CD4-positive, alpha-beta T cell treated with Interleukin-17A for 1 hour (primary cell): Measurements from ENCODE around the gene ROGDI.
"Not testable (repeated sequence)": the region's sequence is repeated elsewhere in the genome, so short reads cannot be mapped to it uniquely, and the experiment has no call there.

Source experiments
- DNase-seq: peaks from one replicate; pipeline ENCODE4 v3.0.0-alpha.2; 2020

The ROGDI gene

DNA sequence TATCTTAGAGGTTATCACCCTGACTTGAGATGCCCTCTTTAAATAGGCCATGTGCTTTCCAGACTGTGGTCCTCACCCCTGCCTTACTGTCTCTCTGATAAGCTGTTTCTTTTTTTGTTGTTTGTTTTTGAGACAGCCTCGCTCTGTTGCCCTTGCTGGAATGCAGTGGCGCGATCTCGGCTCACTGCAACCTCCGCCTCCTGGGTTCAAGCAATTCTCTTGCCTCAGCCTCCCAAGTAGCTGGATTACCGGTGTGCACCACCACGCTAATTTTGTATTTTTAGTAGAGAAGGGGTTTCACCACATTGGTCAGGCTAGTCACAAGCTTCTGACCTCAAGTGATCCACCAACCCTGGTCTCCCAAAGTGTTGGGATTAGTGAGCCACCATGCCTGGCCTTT lies 13.5 kb downstream of the ROGDI start:
- DNase-seq = no peak

DNA sequence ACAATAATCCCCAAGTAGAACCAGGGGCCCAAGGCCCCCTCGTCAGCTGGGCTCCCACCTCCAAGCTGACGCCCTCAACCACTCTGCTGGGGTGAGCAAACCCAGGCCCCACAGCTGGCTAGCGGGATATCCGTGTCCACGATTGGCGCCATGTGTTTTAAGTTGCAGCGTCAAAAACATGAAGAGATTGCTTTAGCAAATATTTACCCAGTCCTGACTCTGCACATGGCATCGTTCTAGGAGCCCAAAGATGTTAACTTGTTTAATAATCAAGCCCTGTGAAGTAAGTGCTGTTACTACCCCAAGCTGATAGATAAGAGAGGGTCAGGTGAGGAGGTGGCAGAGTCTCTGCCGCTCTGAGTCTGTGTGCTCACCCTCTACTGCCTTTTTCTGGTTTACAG lies 13.9 kb downstream of the ROGDI start:
- no peak for DNase-seq

DNA sequence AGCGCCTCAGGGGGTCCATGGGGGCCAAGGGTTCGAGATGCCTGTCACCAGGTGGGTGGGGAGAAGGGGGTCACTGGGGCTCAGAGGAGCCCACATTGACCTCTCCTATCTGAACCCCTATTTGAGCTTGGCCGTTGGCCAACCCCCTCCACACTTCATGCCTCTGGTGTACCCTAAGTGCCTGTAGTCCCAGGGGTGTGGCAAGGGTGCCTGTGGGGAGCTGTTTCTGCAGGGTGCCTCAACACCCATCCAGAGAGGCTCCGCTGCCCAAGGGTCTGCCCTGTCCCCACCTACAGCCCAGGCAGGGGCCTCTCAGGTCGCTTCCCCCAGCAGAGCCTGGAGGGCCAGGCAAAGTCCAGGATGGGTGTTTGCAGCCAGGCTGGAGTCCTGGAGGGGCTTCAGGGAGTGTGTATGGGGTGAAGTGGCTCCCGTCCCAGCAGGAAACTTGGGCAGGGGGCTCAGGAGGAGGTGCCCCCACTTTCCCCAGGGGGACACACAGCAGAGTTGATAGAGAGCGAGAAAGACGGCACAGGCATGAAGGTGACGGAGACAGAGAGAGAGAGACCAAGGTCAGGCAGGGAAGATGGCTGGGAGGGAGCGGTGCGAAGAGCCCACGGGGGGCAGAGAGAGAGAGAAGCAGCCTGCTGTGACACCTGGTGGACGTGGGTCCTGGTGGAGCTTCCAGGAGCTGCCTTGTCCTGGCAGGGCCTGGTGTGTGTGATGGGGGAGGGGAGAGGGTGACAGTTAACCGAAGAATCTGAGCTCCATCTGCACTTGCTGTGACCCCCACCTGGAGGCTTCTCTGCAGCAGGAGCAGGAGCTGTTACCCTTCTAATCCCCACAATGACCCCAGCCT lies 14.6 kb downstream of the ROGDI start, which contains the start of gene SEPTIN12:
TSS of gene SEPTIN12 (minus strand) at position 719 of the 856 bp plus-strand sequence. CDS start at position 19, 700 bp downstream.
- no peak for DNase-seq

DNA sequence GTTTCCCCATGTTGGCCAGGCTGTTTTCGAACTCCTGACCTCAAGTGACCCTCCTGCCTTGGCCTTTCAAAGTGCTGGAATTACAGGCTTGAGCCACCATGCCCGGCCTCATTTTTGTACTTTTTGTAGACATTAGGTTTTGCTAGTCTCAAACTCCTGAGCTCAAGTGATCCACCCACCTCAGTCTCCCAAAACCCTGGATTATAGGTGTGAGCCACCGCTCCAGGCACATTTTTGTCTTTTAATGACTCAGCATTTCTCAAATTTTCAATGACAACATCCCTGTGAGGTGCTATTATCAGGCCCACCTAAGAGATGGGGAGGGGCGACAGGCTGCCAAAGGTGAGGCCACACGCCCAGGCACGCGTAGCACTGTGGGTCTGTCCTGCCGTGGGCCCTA lies 15.4 kb downstream of the ROGDI start:
- no peak for DNase-seq

DNA sequence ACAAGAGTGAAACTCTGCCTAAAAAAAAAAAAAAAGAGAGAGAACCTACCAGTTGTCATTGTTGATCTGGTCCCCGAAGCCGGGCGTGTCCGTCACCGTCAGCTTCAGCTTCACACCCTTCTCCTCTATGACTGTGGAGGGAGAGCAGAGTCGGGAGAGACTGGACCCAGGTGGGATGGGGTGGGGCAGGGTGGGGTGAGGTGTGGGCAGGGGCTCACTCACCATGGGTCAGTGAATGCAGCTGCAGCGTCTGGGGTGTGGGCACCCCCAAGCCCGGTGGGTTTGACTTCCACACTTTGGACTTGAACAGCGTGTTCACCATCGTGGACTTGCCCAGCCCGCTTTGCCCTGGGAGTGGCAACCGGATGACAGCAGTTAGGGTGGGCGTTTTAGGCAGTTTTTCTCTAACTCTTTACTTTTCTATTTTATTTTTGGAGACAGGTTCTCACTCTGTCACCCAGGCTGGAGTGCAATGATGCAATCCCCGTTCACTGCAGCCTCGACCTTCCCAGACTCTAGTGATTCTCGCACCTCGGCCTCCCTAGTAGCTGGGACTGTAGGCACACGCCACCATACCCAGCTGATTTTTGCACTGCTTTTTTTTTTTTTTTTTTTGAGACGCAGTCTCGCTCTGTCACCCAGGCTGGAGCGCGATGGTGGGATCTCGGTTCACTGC lies 16.5 kb downstream of the ROGDI start:
- DNase-seq = no peak

DNA sequence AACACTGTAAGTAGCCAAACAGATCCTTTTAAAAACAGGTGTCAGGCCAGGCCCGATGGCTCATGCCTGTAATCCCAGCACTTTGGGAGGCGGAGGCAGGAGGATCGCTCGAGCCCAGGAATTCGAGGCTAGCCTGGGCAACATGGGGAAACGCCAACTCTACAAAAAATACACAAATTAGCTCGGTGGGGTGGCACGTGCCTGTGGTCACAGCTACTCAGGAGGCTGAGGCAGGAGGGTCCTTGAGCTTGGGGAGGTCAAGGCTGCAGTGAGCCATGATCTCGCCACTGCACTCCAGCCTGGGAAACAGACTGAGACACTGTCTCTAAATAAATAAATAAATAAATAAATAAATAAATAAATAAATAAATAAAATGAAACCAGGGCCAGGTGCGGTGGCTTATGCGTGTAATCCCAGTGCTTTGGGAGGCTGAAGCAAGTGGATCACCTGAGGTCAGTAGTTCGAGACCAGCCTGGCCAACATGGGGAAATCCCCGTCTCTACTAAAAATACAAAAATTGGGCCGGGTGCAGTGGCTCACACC lies 17.9 kb downstream of the ROGDI start:
- DNase-seq = not testable (repeated sequence)

DNA sequence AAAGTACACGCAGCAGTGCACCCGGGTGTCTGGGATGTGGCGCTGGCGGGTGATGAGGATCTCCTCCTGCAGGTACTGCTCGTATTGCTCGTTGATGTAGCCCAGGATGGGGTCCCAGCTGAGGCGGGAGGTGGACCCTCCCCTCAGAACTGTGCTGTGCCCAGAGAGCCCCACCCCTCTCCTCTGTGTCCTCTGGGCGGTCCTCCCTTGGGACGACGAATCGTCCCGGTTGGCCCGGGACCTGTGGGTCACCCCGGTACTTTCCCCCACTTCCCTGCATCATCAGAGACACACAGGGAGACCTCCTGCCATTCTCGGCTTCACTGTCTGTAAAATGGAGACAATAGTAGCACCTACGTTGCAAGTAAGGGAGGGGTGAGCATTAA lies 18.5 kb downstream of the ROGDI start:
- no peak for DNase-seq

DNA sequence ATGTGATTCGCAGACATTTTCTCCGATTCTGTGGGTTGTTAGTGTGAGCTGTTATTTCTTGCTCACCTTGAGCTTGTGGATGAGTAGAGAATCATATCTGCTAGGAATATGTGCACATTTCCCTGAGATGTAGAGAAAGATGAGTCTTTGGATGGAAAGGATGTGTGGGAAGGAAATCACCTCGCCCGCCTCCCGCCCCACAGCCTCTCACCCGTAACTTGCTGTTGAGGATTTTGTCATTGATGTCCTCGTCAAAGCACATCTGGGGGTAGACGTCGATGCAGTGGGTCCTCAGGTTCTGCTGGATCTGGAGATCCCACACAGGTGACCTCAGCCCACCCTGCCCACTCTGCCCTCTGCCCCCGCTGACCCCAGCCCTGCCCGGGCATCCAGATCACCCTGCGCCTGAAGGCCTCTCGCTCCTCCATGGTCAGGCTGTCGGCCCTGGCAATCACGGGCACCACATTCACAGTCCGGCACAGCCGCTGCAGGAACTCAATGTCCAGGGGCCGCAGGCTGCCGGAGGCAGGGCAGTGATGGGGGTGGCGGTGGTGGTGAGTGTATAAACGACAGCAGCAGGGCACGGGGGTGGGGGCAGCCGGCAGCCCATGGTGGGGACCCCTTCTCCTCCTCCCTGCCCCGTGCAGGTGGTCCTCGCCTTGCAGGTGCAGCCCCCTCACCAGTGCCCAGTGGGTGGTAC lies 19.0 kb downstream of the ROGDI start:
- no peak for DNase-seq

DNA sequence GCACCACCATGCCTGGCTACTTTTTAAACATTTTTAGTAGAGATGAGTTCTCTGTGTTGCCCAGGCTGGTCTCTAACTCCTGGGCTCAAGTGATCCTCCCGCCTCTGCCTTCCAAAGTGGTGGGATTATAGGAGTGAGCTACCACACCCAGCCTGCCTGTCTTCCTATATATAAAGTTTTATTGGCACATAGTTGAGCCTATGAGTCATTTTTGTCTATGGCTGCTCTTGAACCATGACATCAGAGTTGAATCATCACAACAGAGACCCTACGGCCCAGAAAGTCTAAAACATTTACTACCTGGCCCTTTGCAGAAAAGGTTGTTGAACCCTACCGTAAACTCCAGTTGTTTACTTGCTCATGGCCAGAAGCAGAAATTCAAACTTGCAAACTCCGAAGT lies 22.2 kb downstream of the ROGDI start:
- no peak for DNase-seq

DNA sequence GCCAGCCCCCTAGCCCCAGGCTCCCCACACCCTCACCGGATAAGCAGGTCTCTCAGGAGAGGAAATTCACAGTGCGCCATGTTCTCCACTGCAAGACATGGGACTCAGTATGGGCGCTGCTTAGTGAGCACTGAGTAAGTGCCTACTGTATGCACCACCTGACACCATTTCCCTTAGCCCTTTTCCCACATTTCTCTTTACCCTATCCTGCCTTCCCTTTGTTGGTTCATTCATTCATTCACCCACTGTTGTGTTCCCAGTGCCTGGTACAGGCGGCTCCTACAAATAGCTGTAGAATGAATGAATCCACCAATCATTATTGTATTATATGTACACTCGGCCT lies 24.4 kb downstream of the ROGDI start:
- no peak for DNase-seq

DNA sequence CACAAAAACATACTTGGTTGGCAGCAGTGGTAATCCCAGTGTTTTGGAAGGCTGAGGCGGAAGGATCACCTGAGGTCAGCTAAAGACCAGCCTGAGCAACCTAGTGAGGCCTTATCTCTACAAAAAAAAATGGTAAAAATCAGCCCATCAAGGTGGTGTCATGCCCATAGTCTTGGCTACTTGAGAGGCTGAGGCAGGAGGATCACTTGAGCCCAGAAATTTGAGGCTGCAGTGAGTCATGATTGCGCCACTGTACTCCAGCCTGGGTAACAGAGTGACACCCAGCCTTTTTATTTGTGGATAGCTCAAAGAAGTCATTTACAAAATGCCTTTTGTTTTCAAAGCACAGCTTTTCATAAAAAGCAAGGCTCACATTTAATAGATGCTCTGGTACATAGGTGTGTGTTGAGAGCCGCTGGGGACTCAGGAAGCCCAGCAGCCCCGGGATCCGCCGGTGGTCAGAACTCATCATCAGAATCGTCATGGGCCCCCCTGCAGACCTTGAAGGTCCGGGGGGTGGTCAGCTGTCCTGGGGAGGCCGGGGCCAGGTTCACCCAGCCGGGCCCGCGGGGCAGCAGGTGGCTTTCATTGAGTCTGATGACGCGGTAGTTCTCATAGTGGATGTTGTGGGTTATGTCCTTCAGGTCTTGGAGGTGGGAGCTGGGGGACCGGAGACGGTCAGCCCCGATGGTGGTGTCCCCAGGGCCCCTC lies 24.9 kb downstream of the ROGDI start:
- DNase-seq = no peak

DNA sequence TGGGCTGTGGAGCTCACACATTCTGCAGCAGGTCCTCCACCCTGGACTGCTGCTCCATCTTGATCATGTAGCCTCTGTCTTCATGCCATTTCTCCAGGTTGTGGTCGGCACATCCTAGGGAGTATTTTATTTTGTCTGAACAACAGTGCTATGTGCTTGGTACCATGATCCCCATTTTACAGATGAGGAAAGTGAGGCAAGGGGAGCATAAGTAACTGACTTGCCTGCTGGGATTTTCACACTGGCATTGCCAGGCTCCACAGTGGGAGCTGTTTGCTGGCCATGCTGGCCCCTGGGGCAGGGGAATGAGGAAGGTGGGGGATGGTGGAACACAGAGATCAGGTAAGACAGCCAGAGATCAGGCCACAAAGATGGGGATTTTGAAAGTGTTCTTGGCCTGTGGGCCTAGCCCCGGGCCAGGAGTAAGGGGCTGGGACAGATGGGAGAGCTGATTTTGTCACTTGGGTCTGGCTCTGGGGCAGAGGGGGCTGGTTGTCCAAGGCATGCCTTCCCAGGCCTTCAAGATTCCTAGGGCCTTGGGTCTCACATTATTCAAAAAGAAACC lies 26.2 kb downstream of the ROGDI start:
- no peak for DNase-seq

DNA sequence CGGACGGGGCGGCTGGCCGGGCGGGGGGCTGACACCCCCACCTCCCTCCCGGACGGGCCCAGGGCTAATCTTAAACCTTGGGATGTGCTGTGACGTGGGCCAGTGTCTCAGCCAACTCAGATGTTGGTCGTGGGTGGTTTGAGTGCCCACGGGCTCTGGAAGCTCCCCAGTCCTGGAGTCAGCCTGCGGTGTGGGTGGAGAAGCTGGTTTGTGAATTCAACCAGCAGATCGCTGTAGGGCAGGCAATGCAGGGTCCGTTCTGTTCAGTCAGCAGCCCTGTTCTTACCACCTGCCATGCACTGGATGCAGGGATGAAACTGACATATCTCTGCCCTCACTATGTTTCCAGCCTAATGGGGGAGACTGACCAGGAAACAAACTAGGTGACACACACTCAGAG lies 27.4 kb downstream of the ROGDI start:
- no peak for DNase-seq

DNA sequence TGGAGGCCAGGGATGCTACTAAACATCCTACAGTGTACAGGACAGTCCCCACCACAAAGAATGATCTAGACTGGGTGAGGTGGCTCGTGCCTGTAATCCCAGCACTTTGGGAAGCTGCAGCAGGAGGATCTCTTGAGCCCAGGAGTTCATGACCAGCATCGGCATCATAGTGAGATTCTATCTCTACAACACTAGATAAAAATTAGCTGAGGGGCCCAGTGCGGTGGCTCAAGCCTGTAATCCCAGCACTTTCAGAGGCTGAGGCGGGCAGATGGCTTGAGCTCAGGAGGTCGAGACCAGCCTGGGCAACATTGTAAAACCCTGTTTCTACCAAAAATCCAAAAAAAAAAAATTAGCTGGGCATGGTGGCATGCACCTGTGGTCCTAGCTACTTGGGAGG lies 30.1 kb downstream of the ROGDI start:
- no peak for DNase-seq

DNA sequence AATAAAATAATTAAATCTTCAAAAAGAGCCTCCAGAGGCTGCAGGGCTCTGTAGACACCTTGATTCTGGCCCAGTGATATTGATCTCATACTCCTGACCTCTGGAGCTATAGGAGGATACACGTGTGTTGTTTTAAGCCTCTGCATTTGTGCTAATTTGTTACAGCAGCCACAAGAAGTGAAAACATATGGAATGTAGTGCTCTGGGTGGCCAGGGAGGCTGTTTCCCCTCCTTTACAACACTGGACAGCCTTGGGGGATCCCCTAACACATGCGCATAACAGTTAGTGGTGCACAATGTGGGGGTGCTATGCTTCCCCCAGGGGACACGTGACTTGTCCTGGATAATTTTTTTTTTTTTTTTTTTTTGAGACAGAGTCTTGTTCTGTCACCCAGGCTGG lies 30.8 kb downstream of the ROGDI start:
- DNase-seq = no peak

DNA sequence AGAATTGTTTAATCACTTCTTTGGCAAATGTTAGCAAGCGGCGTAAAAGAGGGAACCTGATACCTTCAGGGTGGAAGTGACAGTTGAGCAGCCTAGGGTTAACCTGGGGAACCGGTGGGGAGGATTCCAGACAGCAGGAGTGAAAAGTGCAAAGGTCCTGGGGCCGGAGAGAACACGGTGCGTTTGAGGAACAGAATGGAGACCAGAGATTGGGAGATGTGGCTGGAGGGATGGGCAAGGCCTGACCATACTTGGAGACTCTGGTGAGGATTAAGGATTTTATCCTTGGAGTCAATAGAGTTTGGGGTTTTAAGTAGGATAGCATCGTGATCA lies 33.2 kb downstream of the ROGDI start:
- no peak for DNase-seq

DNA sequence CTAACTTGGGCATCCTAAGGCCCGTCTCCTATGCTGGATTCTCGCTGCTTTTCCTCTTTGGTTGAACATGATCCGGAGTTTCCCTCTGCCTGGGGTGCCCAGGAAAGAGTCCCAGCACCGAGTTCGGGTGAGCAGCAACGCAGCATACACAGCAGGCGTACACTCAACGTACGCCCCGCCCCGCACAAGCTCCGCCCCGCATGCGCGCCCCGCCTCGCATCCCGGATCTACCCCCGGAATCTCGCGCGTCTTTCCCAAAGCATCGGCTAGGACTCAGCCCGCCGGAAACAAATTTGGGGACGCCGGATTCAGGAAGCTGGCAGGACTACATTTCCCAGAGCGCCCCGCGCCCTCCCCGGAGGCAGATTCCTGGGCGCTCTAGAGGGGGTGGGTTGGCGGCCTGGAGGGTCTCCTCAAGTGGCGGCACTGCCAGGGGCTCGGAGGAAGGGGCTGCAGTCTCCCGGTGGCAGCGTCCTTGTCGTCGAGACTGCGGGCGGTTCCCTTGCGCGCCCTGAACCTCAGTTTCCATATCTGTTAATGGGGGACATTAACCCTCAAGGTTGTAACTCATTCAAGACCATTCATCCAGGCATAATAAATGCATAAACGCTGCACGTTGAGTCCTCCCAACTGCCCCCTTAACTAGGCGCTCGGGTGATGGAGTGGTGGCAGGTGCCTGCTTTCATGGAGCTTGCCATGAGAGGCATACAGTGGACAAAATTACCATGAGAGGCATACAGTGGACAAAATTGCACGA lies 33.7 kb downstream of the ROGDI start:
- DNase-seq = peak; percentile 91

DNA sequence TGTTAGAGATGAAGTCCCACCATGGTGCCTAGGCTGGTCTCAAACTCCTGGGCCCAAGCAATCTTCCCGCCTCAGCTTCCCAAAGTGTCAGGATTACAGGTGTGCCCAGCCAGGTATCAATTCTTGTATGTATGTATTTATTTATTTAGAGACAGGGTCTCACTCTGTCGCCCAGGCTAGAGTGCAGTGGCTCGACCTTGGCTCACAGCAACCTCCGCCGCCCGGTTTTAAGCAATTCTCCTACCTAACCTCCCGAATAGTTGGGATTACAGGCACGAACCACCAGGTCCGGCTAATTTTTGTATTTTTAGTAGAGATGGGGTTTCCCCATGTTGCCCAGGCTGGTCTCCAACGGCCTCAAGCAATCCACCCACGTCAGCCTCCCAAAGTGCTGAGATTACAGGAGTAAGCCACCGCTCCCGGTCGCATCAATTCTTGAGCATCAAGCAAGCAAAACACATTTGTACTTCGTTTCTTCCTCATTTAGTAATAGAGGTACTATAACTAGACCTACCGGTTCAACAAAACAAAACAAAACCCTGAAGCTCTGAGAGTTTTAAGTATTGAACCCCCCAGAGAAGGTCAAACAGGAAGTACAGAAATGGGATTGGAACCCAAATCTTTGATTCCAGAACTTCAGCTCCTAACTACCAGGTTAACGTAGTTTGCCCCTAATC lies 34.4 kb downstream of the ROGDI start:
- peak; percentile 28 for DNase-seq

DNA sequence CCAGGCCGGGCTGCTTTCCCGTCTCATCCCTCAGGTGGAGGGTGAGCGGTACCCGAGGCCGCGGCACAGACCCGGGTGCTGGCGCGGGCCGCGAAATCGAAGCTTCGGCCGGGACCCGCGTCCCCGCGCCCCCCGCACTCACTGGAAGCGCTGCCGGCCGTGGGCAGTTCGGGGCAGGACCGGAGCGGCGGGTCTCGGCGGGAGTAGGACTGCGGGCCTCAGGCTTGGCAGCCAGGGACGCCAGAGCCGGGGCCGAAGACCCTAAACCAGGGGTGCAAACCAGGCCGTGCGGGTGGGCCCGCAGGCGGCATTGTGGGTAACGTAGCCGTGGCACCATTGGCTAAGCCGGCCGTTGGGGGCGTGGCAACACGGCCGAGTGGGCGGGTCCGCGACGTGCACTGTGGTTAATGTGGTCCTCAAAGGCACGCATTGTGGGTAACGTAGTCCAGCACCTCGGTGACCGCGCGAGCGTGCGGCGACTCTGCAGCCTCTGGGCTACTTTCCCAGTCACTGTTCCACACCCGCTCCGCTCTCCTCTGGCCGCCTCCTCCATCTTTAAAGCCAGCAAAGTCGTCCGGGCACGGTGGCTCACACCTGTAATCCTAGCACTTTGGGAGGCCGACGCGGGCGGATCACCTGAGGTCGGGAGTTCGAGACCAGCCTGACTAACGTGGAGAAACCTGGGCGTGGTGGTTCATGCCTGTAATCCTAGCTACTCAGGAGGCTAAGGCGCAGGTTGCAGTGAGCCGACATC lies 35.4 kb downstream of the ROGDI start, which contains the start of gene ZNF500:
TSS of gene ZNF500 (minus strand) at position 288 of the 754 bp plus-strand sequence. CDS start 1,184 bp downstream, outside the sequence.
- peak; percentile 97 for DNase-seq
